Suppressor macrophage treated with lipopolysaccharide for 4 hours (primary cell): Measurements from ENCODE around the gene SCLY.

Experiments
- DNase-seq: peaks from one replicate; pipeline ENCODE4 v3.0.0-alpha.2; 2020

SCLY gene

GRCh38 chr2:238141541-238142318, 80.9 kb downstream of the SCLY start:
- DNase-seq = peak; percentile 50

- no peak for DNase-seq
Observed at GRCh38 chr2:238142382-238143205, 81.8 kb downstream of the SCLY start.

- peak; percentile 25 for DNase-seq
Observed at GRCh38 chr2:238143239-238143951, 82.6 kb downstream of the SCLY start.

- no peak for DNase-seq
Observed at GRCh38 chr2:238144262-238144661, 83.5 kb downstream of the SCLY start.

GRCh38 chr2:238145046-238145445, 84.2 kb downstream of the SCLY start:
- DNase-seq = no peak

- DNase-seq = no peak
Observed at GRCh38 chr2:238145851-238146250, 85.0 kb downstream of the SCLY start.

- no peak for DNase-seq
Observed at GRCh38 chr2:238146884-238147544, 86.2 kb downstream of the SCLY start.

GRCh38 chr2:238148981-238149380, 88.2 kb downstream of the SCLY start:
- DNase-seq = no peak
